IPS-18a (cell line): ENCODE results near the gene PTPRN2.
"Not testable (repeated sequence)": the region's sequence is repeated elsewhere in the genome, so short reads cannot be mapped to it uniquely, and the experiment has no call there.

Experiments used
- H3K27ac ChIP-seq: one replicate; pipeline ENCODE4 v1.5.1; 2013; ENCODE audit warnings: low read length
- H3K27me3 ChIP-seq: one replicate; pipeline ENCODE4 v1.6.1; 2013; ENCODE audit warnings: mild to moderate bottlenecking, low read length; ENCODE audit not compliant: control insufficient read depth, insufficient read depth
- H3K36me3 ChIP-seq: one replicate; pipeline ENCODE4 v1.6.1; 2013; ENCODE audit warnings: low read depth, low read length; ENCODE audit not compliant: control insufficient read depth
- H3K4me1 ChIP-seq: one replicate; pipeline ENCODE4 v1.6.1; 2013; ENCODE audit warnings: low read depth, low read length; ENCODE audit not compliant: control insufficient read depth
- H3K4me3 ChIP-seq: one replicate; pipeline ENCODE4 v1.5.1; 2013; ENCODE audit warnings: low read length
- H3K9ac ChIP-seq: one replicate; pipeline ENCODE4 v1.6.1; 2013; ENCODE audit warnings: mild to moderate bottlenecking, low read length, moderate library complexity
- H3K9me3 ChIP-seq: one replicate; pipeline ENCODE4 v1.6.1; 2013; ENCODE audit warnings: low read depth, low read length; ENCODE audit not compliant: control insufficient read depth

PTPRN2 gene

DNA sequence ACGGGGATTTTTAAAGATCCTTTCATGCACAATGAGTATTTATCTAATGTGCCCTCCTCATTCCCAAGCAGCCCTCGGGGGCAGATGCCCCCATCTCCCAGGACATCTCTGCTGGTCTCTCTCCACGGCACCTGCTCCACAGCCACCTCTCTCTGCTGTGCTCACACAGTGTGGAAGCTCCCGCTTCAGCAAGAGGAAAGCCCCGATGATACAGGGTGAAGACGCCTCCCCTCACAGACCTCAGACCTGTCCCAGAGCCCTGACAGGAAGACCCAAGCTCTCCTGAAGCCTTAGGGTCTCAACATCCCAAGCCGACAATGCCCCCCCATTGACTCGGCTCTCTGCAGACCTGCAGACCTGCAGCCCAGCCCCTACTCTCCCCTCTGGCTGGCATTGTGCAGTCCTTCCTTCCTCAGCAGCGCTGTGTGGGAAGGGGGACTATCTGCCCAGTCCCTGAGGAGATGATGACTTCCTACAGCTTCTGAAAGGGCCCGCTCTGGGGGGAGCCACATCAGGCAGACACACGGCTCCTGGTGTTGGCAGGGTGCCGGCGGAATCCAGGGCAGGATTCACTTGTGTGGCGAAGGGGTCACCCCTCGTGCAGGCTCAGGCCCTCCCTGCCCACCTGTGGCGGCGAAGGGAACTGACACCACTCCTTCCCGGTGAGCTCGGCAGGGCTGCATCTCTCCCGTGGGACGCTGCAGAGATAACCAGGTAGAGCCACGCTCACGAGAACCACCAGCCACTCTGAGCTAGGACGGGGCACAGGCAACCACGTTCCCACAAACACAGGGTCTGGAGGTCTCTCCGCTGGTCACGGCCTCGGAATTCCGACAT, 61.8 kb downstream of the PTPRN2 start:
- Histone ChIP-seq H3K27ac (no peak overlapping the region), H3K27me3 (no peaks in the 10 kb centered on the region), H3K9me3 (peaks cover 11% of the 10 kb centered on the region), H3K4me1 (no peaks in the 10 kb centered on the region), H3K4me3 (no peak overlapping the region), H3K9ac (no peak overlapping the region), H3K36me3 (no peaks in the 10 kb centered on the region)

DNA sequence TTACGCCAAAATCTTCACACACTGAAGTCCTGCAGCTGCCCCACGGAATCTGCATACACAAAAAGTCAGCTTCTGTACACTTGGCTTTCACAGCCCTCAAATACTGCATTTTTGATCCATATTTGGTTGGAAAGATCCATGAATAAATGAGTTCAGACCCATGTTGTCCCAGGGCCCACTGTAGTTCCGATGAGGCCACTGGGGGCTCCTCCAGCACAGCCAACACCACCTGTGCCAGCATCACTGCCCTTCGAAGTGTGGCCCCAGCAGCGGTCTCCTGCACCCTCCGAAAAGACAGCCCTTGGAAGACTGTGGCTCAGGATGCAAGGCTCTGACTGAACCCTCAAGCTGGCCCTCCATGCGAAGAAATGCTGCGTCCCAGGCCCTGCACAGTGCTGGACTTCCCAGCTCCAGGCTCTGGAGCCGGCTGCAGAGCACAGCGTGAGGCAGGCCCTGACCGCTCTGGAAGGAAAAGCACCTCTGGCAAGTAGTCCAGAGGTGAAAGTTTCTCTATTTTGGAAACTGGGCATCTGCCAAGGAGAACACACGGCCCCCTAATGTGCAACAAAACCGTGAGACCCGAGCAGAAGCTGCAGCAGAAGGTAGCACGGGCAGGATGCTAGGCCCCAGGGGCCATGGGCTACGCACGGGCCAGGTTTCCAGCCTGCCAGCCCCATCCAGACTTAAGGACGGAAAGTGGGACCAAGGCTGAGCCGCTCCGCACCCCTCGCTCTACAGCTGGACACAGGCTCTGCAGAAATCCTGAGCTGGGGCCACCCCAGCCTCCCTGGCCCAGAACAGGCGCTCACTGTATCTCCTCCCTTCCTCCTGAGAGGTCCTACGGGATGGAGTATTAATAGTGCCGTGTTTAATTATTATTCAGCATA, 62.6 kb downstream of the PTPRN2 start:
- Histone ChIP-seq H3K27me3 (no peaks in the 10 kb centered on the region), H3K9ac (no peak overlapping the region), H3K9me3 (peaks cover 11% of the 10 kb centered on the region), H3K4me1 (no peaks in the 10 kb centered on the region), H3K27ac (no peak overlapping the region), H3K4me3 (no peak overlapping the region), H3K36me3 (no peaks in the 10 kb centered on the region)

DNA sequence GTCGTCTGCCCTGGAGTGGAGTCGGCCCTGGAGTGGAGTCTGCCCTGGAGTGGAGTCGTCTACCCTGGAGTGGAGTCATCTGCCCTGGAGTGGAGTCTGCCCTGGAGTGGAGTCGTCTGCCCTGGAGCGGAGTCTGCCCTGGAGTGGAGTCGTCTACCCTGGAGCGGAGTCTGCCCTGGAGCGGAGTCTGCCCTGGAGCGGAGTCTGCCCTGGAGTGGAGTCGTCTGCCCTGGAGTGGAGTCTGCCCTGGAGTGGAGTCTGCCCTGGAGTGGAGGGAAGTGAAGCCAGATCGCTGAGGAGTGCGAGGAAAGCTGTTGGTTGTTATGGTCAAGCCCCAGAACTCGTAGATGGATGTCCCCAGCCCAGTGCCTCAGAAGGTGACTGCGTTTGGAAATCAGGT, 63.3 kb downstream of the PTPRN2 start:
- not testable (repeated sequence) for H3K27me3 ChIP-seq, H3K4me1 ChIP-seq, H3K9ac ChIP-seq, H3K27ac ChIP-seq, H3K36me3 ChIP-seq, H3K4me3 ChIP-seq
- peaks cover 11% of the 10 kb centered on the region for H3K9me3 ChIP-seq

DNA sequence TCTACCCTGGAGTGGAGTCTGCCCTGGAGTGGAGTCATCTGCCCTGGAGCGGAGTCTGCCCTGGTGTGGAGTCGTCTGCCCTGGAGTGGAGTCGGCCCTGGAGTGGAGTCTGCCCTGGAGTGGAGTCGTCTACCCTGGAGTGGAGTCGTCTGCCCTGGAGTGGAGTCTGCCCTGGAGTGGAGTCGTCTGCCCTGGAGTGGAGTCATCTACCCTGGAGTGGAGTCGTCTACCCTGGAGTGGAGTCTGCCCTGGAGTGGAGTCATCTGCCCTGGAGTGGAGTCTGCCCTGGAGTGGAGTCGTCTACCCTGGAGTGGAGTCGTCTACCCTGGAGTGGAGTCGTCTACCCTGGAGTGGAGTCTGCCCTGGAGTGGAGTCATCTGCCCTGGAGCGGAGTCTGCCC, 63.7 kb downstream of the PTPRN2 start:
- not testable (repeated sequence) for H3K36me3 ChIP-seq, H3K4me1 ChIP-seq, H3K4me3 ChIP-seq, H3K27me3 ChIP-seq, H3K9ac ChIP-seq, H3K27ac ChIP-seq
- peaks cover 11% of the 10 kb centered on the region for H3K9me3 ChIP-seq

DNA sequence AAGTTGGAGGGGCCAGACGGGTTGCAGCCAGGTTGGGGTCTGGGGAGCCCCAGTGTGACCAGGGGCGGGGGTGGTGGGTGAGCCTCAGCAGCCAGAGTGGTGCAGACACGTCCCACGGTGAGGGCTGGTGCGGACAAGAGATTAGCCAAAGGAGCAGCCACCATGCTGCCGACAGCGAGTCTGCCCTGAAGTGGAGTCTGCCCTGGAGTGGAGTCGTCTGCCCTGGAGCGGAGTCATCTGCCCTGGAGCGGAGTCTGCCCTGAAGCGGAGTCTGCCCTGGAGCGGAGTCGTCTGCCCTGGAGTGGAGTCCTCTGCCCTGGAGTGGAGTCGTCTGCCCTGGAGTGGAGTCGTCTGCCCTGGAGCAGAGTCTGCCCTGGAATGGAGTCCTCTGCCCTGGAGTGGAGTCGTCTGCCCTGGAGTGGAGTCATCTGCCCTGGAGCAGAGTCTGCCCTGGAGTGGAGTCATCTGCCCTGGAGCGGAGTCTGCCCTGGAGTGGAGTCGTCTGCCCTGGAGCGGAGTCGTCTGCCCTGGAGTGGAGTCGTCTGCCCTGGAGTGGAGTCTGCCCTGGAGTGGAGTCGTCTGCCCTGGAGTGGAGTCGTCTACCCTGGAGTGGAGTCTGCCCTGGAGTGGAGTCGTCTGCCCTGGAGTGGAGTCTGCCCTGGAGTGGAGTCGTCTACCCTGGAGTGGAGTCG, 64.3 kb downstream of the PTPRN2 start:
- not testable (repeated sequence) for H3K36me3 ChIP-seq
- peaks cover 11% of the 10 kb centered on the region for H3K9me3 ChIP-seq

DNA sequence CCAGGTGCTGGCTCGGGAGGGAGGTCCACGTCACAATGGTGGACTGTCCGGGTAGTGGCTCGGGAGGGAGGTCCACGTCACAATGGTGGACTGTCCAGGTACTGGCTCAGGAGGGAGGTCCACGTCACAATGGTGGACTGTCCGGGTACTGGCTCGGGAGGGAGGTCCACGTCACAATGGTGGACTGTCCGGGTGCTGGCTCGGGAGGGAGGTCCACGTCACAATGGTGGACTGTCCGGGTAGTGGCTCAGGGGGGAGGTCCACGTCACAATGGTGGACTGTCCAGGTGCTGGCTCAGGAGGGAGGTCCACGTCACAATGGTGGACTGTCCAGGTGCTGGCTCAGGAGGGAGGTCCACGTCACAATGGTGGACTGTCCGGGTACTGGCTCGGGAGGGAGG, 65.8 kb downstream of the PTPRN2 start:
- H3K27me3 ChIP-seq, H3K9ac ChIP-seq, H3K36me3 ChIP-seq, H3K4me1 ChIP-seq, H3K27ac ChIP-seq, H3K4me3 ChIP-seq: not testable (repeated sequence)
- H3K9me3 ChIP-seq: peaks cover 11% of the 10 kb centered on the region

More for the DNA sequence above, 64.3 kb downstream of the PTPRN2 start:
- not testable (repeated sequence) for H3K27ac ChIP-seq, H3K4me1 ChIP-seq, H3K4me3 ChIP-seq, H3K27me3 ChIP-seq, H3K9ac ChIP-seq

DNA sequence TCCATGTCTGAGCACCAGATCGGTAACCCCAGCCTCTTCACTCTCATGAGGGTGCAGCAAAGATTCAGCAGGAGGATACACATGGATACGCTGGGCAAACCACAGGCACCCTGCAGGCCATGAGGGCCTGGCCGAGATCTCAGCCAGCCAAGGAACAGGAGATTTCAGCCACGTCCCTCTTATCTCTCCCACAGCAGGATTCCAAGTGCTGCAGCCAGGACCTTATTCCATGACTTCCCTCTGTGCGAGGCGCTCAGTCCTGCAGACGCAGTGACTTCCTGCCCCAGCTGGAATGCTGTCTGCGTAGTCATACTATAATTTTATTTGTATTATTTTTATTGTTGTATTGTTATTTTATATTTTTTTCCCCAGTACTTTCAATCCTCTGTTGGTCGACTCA, 66.8 kb downstream of the PTPRN2 start:
- no peak overlapping the region for H3K9ac ChIP-seq
- H3K4me1 ChIP-seq: no peaks in the 10 kb centered on the region
- no peak overlapping the region for H3K27ac ChIP-seq
- peaks cover 11% of the 10 kb centered on the region for H3K9me3 ChIP-seq
- no peaks in the 10 kb centered on the region for H3K27me3 ChIP-seq
- no peak overlapping the region for H3K4me3 ChIP-seq
- H3K36me3 ChIP-seq: no peaks in the 10 kb centered on the region

DNA sequence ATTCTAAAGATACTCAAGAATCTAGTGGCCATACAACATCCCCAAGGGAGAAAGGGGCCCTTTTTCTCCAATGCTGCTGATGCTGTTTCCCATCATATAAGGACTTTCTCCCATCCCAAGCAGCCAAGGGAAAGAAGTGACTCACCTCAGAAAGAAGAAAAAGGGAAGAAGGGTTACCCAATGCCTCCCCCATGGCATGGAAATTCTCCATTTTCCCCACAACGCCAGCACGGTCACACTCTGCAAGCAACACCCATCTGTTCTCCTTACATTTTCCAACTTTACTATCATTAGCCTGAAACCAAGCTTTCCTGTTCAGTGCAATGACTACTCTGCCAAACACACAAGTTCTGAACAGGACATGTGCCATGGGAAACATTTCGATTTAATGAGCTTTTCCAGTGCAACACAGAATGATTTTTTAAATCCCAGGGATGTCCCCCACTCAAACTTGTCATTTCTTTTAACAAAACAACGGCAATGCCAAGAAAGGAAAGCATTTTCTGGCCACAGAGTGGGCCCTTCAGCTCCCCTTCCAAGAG, 67.9 kb downstream of the PTPRN2 start:
- H3K4me3 ChIP-seq: no peak overlapping the region
- H3K9me3 ChIP-seq: peaks cover 11% of the 10 kb centered on the region
- no peaks in the 10 kb centered on the region for H3K4me1 ChIP-seq
- H3K27me3 ChIP-seq: no peaks in the 10 kb centered on the region
- H3K27ac ChIP-seq: no peak overlapping the region
- H3K9ac ChIP-seq: no peak overlapping the region
- H3K36me3 ChIP-seq: no peaks in the 10 kb centered on the region

DNA sequence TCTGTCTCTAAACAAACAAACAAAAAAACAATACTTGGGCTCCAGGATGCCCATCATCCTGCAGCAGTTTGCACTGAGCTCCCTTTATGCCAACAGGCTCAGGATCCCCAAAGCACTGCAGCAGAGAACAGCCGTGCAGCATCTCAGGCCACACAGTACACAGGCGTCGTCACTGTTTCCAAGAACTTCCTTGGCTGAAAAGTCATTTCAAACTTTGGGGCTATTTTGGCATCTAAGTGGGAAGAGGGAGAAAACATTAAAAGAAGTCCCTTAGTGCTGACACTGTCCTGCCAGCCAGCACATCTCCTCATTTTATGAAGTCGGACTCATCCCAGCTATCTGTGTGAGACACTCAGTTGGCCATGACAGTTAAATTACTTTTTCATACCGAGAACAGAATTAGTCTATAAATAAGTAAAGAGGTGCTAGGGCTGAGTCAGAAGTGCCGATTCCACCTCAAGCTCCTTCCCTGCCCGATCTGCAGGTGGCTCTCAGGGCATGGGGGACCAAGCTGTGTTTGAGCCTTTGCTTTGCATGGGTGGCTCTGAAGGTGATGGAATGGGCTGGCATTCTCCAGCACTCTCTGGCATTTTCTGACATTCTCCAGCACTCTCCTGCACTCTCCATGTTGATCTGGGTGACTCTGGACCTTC, 68.5 kb downstream of the PTPRN2 start:
- H3K9ac ChIP-seq: no peak overlapping the region
- no peaks in the 10 kb centered on the region for H3K27me3 ChIP-seq
- H3K4me3 ChIP-seq: no peak overlapping the region
- H3K4me1 ChIP-seq: no peaks in the 10 kb centered on the region
- H3K36me3 ChIP-seq: no peaks in the 10 kb centered on the region
- H3K9me3 ChIP-seq: peaks cover 11% of the 10 kb centered on the region
- no peak overlapping the region for H3K27ac ChIP-seq

DNA sequence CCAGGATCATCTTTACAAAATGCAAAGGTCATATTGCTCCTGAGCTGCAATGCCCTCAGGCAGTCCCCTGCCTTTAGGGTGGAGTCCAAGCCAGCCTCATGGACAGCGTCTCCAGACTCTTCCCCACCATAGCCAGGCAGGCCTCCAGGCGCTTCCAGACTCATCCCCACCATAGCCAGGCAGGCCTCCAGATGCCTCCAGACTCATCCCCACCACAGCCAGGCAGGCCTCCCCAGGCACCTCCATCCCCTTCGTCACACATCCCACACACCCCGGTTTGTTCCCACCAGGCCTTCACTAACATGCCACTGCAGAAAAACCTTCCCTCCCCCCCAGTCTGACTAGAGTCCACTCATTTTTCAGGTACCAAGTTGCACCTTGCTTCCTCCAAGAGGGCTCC, 70.1 kb downstream of the PTPRN2 start:
- Histone ChIP-seq H3K27me3 (no peaks in the 10 kb centered on the region), H3K36me3 (no peaks in the 10 kb centered on the region), H3K9me3 (peaks cover 4% of the 10 kb centered on the region), H3K4me3 (no peak overlapping the region), H3K9ac (no peak overlapping the region), H3K27ac (no peak overlapping the region), H3K4me1 (no peaks in the 10 kb centered on the region)

DNA sequence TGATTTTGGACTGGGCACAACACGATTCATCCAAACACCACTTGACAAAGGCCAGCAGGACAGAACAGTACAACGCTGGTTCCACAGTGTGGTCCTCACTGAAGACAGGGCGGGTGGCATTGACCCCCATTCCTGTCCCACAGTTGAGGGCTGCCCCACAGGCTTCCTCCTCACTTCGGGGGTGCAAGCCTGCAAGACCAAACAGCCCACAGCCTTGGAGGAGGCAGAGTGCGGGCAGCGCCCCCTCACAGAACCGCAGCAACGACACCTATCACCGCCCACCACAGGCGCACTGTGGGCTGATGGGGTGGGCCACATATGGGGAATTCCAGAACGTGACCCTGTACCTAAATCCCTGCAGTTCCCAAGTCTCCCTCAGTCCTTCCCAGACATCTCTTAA, 70.6 kb downstream of the PTPRN2 start:
- no peak overlapping the region for H3K9ac ChIP-seq
- no peaks in the 10 kb centered on the region for H3K27me3 ChIP-seq
- no peaks in the 10 kb centered on the region for H3K36me3 ChIP-seq
- no peak overlapping the region for H3K27ac ChIP-seq
- H3K4me3 ChIP-seq: no peak overlapping the region
- H3K4me1 ChIP-seq: no peaks in the 10 kb centered on the region
- H3K9me3 ChIP-seq: no peaks in the 10 kb centered on the region
